Activated gamma-delta T cell (primary cell): ENCODE measurements around the gene RAVER1.
"Not testable (repeated sequence)": the region's sequence is repeated elsewhere in the genome, so short reads cannot be mapped to it uniquely, and the experiment has no call there.

Experiments used
- DNase-seq: peaks from one replicate; lab custom pipeline; 2025; lab: John Stamatoyannopoulos, UW

RAVER1 gene

DNA sequence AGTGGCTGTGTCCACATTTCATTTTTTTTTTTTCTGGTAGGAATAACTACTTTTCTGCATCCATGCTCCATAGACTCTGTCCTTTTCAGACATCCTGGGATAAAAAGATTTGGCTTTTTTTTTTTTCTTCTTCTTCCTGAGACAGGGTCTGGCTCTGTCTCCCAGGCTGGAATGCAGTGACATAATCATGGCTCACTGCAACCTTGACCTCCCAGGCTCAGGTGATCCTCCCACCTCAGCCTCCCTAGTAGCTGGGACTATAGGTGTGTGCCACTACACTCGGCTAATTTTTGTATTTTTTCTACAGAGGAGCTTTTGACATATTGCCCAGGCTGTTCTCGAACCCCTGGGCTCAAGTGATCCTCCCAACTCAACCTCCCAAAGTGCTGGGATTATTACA lies 10.2 kb upstream of the RAVER1 start:
- no peak for DNase-seq

DNA sequence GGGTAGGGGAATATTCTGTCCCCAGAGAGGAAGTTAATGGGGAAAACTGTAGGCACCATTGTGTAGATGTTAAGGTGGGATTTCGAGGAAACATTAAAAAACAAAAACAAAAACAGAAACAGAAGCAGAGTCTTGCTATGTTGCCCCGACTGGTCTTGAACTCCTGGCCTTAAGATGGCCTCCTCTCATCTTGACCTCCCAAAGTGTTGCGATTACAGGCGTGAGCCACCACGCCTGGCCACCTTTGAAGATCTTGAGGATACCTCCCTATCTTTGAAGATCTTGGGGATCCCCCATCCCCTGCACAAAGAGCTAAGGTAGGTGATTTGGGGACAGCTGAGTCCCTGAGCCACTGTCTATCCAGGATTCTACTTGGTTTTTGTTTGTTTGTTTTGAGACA lies 6.6 kb upstream of the RAVER1 start:
- no peak for DNase-seq

DNA sequence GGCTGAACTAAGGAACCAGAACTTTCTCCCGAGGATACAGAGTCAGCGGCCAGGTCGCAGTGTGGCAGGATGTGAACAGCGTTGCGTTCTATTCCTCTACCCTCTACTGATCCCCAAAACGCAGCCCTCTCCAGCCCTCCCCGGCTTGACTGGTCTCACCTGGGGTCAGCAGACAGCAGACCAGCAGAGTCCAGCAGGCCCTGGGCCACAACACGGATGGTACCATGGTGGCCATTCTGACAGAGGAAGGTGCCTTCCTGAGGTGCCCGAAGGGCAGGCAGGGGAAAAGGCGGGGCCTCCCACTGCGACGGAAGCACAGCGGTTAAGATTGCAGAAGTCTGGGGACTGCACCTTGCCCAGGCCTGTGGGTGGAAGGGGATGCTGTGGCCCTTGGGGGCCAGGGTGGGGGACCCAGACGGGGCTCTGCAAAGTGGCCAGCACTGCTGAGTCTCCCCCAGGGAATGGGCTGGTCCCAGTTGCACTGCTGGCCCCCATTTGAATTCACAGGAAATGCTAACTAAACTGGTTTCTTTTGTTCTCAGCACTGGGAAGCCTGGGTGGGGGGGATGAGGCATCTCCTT lies 6.1 kb upstream of the RAVER1 start, which contains the start of gene ICAM3:
Gene ICAM3, minus strand, starts transcription at position 245 of the 581 bp plus-strand sequence. Its CDS starts 10 bp downstream, at position 235.
- DNase-seq: no peak

DNA sequence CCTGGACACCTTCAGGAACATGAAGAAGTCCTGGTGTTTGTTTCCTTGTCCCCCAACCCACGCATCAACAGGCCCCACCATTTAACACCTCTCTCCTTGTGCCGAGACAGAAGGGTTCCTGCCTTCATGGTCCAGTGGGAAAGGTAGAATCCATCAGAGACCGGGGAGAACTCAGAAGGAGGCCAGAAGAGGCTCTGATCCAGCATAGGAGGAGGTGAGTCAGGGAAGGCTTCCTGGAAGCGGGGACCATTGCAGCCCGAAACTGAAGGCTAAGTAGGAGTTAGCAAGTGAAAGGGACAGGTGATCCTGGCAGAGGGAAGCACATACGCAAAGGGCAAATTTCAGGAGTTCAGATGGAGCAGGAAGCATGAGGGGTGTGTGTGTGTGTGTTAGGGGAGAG lies 5.6 kb upstream of the RAVER1 start:
- no peak for DNase-seq

DNA sequence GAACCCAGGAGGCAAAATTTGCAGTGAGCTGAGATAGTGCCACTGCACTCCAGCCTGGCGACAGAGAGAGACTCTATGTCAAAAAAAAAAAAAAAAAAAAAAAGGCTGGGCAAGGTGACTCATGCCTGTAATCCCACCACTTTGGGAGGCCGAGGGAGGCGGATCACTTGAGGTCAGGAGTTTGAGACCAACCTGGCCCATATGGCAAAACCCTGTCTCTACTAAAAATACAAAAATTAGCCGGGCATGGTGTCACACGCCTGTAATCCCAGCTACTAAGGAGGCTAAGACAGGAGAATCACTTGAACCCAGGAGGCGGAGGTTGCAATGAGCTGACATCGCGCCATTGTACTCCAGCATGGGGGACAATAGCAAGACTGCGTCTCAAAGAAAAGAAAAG lies 3.4 kb upstream of the RAVER1 start:
- DNase-seq: not testable (repeated sequence)

DNA sequence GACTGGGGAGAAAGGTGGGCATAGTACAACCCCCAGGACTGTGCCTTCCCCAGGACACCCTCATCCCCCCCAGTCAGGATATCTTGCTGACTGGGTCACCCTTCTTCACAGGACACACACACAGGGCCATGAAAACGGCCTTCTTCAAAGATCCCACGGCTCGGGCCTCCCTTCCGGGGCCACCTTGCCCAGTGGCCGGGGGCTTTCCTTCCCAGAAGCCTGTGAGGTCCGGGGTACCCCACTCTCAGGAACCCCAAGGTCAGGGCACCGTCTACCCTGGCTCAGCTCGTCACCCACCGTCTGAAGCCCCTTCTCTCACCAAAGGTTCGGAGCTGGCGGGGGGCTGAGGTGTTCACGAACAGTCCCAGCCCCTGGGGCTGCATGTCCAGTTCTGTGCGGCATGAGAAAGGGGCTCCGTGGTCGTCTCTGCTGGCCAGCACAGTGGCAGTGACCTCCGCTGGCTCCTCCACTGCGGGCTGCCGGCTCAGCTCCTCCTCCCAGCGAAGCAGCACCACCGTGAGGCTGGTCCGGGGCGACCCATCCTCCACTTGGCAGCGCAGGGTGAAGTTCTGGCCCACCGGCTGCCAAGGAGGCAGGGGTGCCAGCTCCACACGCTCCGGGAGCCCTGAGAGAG lies 2.1 kb upstream of the RAVER1 start:
- no peak for DNase-seq

DNA sequence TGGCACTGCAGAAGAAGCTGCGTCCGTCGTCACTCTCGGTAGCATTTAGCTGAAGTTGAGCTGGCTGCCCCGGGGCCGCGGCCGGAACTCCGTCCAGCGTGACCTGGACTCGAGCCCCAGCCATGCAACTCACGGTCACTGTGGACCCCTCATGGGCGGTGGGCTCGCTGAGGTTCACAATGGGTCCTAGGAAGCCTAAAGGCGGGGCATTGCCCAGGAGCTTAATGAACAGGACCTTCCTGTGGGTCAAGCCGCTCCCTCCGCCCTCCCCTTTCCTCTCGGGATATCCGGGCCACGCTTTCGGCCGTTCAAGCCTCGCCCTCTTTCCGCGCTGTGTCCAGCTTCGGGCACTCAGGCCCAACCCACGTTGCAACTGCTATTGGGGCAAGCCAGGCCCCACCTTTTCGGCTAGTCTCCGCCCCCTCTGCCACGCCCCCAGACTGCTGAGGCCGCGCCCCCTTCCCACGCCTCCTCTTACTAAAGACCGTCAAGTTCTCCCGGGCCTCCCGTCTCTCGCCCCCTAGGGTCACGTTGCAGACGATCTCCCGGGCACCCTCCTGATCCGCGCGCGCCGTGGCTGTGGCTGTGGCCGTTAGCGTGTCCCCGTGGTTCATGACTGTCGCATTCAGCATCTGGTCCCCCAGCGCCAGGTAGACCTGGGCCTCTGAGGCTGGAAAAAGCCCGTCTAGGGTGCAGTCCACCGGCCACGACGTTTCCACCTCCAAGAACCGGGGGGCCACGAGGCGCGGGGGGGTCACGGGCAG lies 1.4 kb upstream of the RAVER1 start:
- DNase-seq: no peak

DNA sequence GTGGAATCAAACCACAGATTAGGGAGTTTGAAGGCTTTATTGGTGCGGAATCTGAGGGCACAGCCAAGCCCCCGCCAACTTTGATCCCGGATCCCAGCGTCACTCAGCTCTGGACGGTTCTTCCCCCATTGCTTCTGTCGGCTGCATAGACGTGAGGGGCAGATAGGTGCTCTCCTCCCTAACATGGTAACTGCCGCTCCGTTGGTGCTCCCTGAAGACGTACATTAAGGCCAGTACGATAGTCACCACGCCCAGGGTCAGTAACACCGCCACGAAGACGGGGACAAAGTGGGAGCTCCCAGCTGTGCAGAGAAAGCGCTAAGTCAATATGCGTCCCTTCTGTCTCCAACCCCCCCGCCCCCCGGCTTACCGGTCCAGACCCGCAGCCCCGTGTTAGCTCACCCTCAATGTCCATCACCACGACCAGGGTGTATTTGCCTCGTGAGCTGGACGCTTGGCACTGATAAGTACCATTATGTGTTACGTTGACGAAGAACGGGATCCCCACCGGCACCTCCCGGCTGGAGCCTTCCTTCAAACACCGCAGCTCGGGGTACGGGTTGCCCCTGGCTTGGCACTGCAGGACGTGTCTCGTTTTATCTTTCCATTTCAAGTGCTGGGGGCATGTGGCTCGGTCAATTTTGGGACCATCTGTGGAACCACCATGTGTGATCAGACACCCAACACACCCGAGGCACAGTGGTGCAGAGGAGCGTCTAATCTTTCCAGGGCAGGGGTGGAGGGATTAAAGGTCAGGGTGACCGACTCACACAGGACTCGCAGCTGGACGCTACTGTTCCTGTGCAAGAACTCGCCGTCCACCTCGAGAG lies 644 bp upstream of the RAVER1 start:
- no peak for DNase-seq

DNA sequence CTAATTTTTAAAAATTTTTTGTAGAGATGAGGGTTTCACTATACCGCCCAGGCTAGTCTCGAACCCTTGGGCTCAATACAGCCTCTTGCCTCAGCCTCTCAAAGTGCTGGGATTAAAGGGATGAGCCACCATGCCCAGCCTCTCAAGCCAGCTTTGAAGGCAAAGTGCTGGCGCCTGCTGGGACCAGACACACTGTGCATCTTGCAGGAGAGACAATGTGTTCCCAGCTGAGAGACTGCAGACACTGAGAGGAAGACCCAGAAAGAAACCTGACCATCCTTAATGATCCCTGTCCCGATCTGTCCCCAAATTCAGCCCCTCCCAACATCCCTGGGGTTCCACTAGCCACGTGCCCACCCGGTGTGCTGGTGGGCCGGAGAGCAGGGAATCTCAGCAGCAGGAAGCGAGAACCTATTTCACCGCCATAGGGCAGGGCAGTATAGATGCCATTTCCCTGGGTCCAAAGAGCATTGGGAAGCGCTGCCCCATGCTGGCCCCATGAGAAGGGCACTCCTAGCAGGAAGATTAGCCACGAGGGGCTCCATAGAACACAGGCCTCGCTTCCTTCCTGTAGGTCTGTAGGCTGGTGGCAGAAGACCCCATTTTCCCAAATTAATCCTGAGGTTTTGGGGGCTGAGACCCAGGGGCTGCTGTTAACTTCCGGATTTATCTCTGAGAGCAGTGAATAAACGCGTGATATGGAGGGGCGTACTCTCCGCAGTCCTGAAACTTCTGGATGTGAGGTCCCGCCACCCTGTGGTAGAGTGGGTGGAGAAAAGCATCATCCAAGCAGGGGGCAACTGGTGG lies 968 bp downstream of the RAVER1 start:
- DNase-seq: no peak

DNA sequence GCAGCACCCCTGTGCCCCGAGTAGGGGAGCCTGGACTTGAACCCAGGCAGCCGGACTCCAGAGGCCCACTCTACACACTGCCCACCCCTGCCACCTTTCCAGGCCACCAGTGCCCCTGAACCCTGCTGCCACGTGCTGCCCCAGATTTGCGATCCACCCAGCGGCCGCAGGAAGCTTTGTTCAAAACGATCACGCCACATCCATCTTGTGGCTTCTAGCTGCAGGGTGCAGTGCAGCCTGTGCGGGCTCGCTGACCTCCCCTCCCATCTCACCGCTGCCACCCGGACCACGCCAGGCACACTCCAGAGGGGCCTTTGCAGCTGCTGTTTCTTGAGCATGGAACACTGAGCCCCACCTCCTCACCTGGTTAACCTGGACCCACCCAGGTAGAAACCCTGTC lies 3.8 kb downstream of the RAVER1 start:
- DNase-seq: no peak

DNA sequence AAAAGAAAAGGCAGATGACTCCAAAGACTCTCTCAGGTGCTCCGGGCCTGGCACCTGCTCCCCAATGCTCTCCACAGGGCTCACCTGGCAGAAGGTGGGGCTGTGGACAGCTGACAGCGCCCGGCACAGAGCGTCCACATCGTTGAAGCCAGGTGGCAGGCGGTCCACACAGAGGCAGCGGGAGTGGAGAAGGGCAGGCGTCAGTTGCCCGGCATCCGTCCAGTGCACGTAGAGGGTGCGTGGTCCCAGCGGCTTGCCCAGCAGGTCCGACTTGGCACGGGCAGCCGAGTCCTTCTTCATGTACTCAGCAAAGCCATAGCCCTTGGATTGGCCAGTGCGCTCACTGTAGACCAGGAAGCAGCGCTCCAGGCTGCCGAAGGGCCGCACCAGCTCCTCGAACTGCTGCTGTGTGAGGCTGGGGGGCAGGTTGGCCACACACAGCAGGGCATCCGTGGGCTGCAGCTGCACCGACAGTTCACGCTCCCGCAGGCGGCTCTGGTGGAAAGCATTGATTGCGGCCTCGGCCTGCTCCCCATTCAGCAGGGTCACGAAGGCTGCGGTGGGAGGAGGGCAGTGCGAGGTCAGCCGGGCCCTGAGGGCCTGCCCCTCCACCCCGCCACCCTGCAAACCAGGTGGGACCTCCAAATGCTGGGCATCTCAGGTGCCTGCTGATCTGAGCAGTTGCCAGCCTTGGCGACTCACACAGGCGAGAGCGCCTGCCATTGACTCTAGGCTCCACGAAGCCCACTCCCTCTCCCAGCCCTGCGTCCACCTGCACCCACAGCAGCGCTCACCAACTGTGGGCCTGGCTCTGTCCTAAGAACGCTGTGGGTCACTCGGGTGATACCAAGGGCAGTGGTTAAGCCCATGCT lies 4.5 kb downstream of the RAVER1 start:
- no peak for DNase-seq

DNA sequence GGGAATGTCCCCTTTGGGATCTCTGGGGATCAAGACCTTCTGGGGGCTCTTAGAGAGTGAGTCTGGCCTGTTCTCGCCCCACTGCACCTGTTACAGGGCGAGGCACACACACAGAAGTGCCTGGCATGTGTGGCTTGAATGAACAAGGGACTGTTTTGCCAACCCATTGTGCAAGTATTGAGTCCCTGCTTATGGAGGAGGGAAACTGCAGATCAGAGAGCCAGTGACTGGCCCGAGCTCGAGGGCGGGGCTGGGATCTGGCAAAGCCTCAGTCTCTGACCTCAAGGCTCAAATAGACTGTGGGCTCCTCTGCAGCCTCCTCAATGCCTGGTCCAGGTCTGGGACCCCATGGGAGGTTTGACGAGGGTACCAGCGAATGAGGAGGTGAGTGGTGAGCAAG lies 5.5 kb downstream of the RAVER1 start:
- DNase-seq: no peak

DNA sequence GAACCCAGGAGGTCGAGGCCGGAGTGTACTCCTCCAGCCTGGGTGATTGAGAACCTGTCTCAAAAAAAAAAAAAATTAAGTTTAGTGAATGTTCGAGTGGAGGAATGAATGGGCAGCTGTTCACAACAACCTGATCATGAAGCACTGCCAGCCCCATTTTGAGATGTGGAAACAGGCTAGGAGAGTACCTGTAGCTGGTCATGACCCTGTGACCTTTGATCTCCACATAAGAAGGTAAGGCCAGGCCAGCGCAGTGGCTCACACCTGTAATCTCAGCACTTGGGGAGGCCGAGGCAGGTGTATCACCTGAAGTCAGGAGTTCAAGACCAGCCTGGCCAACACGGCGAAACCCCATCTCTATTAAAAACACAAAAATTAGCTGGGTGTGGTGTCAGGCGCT lies 7.6 kb downstream of the RAVER1 start:
- DNase-seq: no peak

DNA sequence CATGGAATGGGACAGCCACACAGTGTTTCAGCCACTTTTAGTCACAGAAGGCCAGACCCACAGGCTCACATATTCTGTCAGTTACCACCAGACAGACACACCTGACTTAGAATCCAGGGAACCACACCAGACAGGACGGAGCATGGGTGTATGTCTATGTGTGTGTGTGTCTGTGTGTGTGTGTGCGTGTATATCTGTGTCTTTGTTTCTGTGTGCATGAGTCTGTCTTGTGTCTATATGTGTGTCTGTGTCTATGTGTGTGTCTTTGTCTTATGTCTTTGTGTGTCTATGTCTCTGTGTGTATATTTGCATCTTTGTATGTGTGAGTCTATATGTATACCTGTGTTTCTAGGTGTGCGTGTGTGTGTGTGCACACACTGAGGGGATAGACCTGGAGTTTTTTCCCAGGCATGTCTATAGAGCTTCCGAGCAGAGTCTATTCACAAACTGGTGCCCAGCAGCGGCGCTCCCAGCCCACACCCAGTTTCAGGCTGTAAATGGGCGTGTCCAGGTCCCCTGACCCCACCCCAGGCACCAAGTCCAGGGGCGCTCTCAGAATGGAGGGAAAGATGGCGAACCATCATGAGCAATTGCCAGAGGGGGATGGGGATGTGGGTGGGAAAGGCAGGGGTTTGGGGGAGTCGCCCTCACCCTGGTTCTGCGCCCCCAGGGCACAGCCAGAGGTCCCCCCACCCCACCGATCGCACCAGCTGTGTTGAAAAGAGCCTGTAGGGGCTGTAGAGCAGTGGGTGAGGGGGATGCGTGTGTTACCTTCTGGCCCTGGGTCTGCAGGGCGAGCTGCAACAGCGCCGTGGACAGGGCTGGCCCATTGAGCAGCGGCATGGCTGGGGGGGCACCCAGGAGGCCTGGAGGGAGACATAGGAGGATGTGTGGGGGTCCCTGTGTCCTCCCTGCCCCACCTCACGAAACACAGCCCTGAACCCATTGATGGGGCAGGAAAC lies 11.2 kb downstream of the RAVER1 start:
- no peak for DNase-seq

DNA sequence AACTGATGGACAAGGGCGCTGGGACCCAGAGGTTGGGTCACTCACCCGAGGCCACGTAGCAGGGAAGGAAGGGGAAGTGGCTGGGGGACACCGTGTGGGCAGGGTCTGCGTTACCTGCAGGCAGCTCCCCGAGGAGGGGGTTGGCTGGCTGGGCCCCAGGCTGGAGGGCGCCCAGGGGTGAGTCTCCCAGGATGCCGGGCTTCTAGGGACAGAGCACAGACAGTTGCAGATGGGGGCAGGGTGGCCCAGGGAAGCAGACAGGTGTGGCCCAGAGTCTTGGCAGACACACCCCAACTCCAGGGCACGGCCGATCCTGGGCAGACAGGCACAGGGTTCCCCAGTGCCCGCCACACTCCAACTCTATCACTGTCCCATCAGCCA lies 11.9 kb downstream of the RAVER1 start:
- DNase-seq: no peak

DNA sequence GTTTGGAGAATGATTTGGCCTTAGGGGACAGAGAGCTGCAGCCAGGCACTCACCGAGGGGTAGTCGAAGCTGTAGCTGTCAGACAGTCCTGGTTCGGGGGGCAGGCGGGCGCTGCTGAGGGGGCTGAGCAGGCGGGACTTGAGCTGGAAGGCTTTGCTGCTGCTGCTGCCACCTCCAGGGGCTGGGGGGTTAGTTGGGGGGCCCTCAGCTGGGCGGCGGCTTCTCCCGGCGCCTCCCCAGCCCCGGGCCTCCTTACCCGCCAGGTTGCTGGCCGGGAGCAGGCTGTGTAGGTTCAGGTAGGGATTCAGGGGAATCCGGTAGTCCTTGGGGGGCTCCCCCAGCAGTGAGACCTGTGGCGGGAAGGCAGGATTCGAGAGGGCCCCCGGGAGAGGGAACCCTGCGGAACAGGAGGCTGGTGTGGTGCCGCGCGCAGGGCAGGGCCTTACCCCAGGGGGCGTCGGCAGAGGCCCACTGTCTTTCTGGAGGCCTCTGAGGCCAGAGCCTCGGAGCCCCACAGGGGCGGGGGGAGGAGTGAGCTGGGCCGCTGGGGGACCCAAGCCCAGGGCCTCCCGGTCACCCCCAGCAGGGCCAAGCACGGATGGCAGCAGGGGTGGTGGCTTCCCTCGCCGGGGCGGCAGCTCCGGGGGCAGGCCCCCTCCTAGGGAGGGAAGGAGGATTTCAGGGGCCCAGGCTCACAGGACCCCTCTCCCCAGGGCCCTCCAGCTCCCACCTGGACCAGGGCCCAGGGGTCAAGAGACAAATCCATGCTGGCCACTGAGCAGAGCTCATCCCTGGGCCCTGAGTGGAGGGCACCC lies 12.5 kb downstream of the RAVER1 start:
- no peak for DNase-seq

DNA sequence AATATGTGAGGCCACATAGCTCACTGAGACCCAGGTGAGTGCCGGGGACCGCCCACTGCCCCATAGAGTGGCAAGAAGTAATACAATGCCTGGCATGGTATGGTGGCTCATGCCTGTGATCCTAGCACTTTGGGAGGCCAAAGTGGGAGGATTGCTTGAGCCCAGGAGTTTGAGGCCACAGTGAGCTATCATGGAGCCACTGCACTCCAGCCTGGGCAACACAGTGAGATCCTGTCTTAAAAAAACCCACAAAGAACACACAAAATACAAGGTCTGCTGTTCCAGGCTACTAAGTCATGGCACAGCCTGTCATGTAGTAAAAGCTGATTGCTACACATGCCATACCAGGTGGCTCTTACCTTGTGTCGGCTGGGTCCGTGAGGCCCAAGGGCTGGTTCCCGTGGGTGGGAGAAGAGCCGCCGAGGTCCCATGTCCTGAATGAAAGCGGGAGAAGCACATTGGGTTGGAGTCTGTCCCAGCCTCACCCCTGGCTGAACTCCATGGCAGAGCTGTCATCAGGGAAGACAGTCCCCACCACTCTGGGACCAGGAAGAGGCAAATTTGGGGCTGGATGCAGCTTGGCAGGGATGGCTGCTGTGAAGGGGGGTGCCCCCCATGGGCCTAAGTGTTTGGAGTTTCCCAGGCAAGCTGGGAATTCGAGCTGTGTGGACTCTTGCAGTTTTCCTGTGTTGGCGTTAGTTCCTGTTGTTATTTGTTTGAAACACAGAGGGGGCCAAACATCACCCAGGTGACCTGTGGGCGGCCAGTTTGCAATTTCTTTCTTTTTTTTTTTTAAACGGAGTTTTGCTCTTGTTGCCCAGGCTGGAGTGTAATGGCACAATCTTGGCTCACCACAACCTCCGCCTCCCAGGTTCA lies 14.3 kb downstream of the RAVER1 start:
- DNase-seq: no peak
